H1 (cell line): Measurements from ENCODE around the gene NOS2. TPM values are rescaled to one million over a fixed set of nuclear protein-coding genes. Genes with fewer than 3 reads are reported as not detected.

Source experiments
- CTCF ChIA-PET: fragments of 300-600 bp; sonication (Branson Sonifier 250); formaldehyde crosslinking; loops from one replicate; lab custom pipeline; 2021; ENCODE audit not compliant: partially characterized antibody; lab: Charles Lee
- POLR2A ChIA-PET: fragments of 300-600 bp; sonication (Branson Sonifier 250); formaldehyde crosslinking; loops from one replicate; lab custom pipeline; 2021; ENCODE audit warnings: inconsistent platforms; ENCODE audit not compliant: partially characterized antibody; lab: Charles Lee
- DNase-seq, 2 experiments: peaks; one replicate each; pipeline versions ENCODE4 v3.0.0 to v3.0.0-alpha.2; 2010 to 2022; ENCODE audit warnings: low spot score in 2 of 2, low read depth in 1 of 2, mixed read lengths in 1 of 2
- FAIRE-seq: peaks from 2 replicates; lab custom pipeline; 2011; peaks lifted over from hg19 to GRCh38; lab: Jason Lieb, UNC
- H2AFZ ChIP-seq: 2 replicates; pipeline ENCODE4 v1.8.1; 2012; ENCODE audit warnings: low read length, inconsistent platforms
- H2AK5ac ChIP-seq: 2 replicates; pipeline ENCODE4 v1.6.1; 2013; ENCODE audit warnings: low read depth, low read length
- H2BK120ac ChIP-seq: replicated peaks from 2 replicates; pipeline ENCODE3; 2013; ENCODE audit warnings: low read depth, low read length, inconsistent platforms
- H2BK12ac ChIP-seq: 2 replicates; pipeline ENCODE4 v1.6.1; 2013; ENCODE audit warnings: low read depth, low read length
- H2BK15ac ChIP-seq: 2 replicates; pipeline ENCODE4 v1.6.1; 2013; ENCODE audit warnings: low read length
- H2BK20ac ChIP-seq: 2 replicates; pipeline ENCODE4 v1.6.1; 2013; ENCODE audit warnings: low read length
- H2BK5ac ChIP-seq: 2 replicates; pipeline ENCODE4 v1.6.1; 2013; ENCODE audit warnings: low read depth, low read length
- H3K14ac ChIP-seq: 2 replicates; pipeline ENCODE4 v1.6.1; 2013; ENCODE audit warnings: inconsistent platforms; ENCODE audit not compliant: insufficient read length
- H3K18ac ChIP-seq: 2 replicates; pipeline ENCODE4 v1.6.1; 2013; ENCODE audit warnings: low read length; ENCODE audit errors: extremely low read depth
- H3K23ac ChIP-seq: 2 replicates; pipeline ENCODE4 v1.6.1; 2013; ENCODE audit warnings: inconsistent platforms; ENCODE audit not compliant: insufficient read length
- H3K23me2 ChIP-seq: 2 replicates; pipeline ENCODE4 v1.6.1; 2013; ENCODE audit warnings: low read depth, low read length
- H3K27ac ChIP-seq: 2 replicates; pipeline ENCODE4 v1.6.1; 2011; ENCODE audit warnings: low read depth, low read length, inconsistent platforms
- H3K27me3 ChIP-seq, 4 experiments: replicated peaks in 1 of 4; 1 replicate in 1 of 4; 2 replicates in 3 of 4; pipeline versions ENCODE4 v1.6.1 to v1.8.1; 2011 to 2013; ENCODE audit warnings: low read length in 3 of 4, mild to moderate bottlenecking in 3 of 4, inconsistent platforms in 2 of 4, mixed read lengths in 2 of 4, moderate library complexity in 1 of 4; ENCODE audit not compliant: control insufficient read depth in 3 of 4, insufficient read depth in 3 of 4; ENCODE audit errors: extremely low read depth in 1 of 4
- H3K36me3 ChIP-seq, 4 experiments: 2 replicates each; pipeline versions ENCODE4 v1.6.1 to v1.8.1; 2011 to 2013; ENCODE audit warnings: mild to moderate bottlenecking in 4 of 4, low read length in 3 of 4, moderate library complexity in 2 of 4, control low read depth in 1 of 4, inconsistent platforms in 1 of 4; ENCODE audit not compliant: insufficient read depth in 4 of 4, control insufficient read depth in 2 of 4
- H3K4ac ChIP-seq: replicated peaks from 2 replicates; pipeline ENCODE3; 2013; ENCODE audit warnings: low read length, low read depth, mixed read lengths, inconsistent platforms; ENCODE audit not compliant: insufficient read length
- H3K4me1 ChIP-seq, 4 experiments: replicated peaks in 1 of 4; 1 replicate in 1 of 4; 2 replicates in 3 of 4; pipeline versions ENCODE4 v1.6.1 to v1.8.1; 2011 to 2013; ENCODE audit warnings: low read length in 3 of 4, inconsistent platforms in 2 of 4, mixed read lengths in 1 of 4; ENCODE audit not compliant: insufficient read depth in 4 of 4, control insufficient read depth in 3 of 4
- H3K4me2 ChIP-seq, 2 experiments: 2 replicates each; pipeline versions ENCODE4 v1.6.1 to v1.8.1; 2011 to 2013; ENCODE audit warnings: low read depth in 2 of 2, low read length in 2 of 2, control low read depth in 1 of 2, inconsistent platforms in 1 of 2, mild to moderate bottlenecking in 1 of 2; ENCODE audit not compliant: insufficient read depth in 1 of 2
- H3K4me3 ChIP-seq, 4 experiments: fragments of 200-600, 300-600 bp in 1 of 4; sonication (generic), shearing (Covaris generic), sonication (Bioruptor Twin) in 1 of 4; 2 replicates each; pipeline versions ENCODE4 v1.5.1 to v1.8.1; 2011 to 2016; ENCODE audit warnings: low read length in 4 of 4, low read depth in 3 of 4, control low read depth in 2 of 4, inconsistent platforms in 2 of 4, mild to moderate bottlenecking in 2 of 4, mixed read lengths in 1 of 4, moderate library complexity in 1 of 4; ENCODE audit not compliant: insufficient read depth in 2 of 4; ENCODE audit errors: extremely low read depth in 1 of 4
- H3K56ac ChIP-seq: replicated peaks from 2 replicates; pipeline ENCODE3; 2013; ENCODE audit warnings: low read depth, mild to moderate bottlenecking, mixed read lengths, low read length, inconsistent platforms; ENCODE audit not compliant: insufficient read length
- H3K79me1 ChIP-seq: 2 replicates; pipeline ENCODE4 v1.6.1; 2013; ENCODE audit warnings: low read depth, low read length, control low read depth
- H3K79me2 ChIP-seq, 2 experiments: 2 replicates each; pipeline versions ENCODE4 v1.6.1 to v1.8.1; 2012 to 2013; ENCODE audit warnings: low read length in 2 of 2, mild to moderate bottlenecking in 2 of 2, inconsistent platforms in 1 of 2; ENCODE audit not compliant: insufficient read depth in 2 of 2, control insufficient read depth in 1 of 2
- H3K9ac ChIP-seq, 4 experiments: replicated peaks in 1 of 4; 1 replicate in 1 of 4; 2 replicates in 3 of 4; pipeline versions ENCODE4 v1.6.1 to v1.8.1; 2011 to 2013; ENCODE audit warnings: low read depth in 3 of 4, low read length in 3 of 4, control low read depth in 2 of 4, mild to moderate bottlenecking in 2 of 4, moderate library complexity in 2 of 4, inconsistent platforms in 1 of 4; ENCODE audit errors: extremely low read depth in 1 of 4
- H3K9me3 ChIP-seq, 2 experiments: 2 replicates each; pipeline versions ENCODE4 v1.6.1 to v1.8.1; 2012 to 2013; ENCODE audit warnings: mild to moderate bottlenecking in 2 of 2, moderate library complexity in 2 of 2, control low read depth in 1 of 2, inconsistent platforms in 1 of 2, low read depth in 1 of 2, low read length in 1 of 2, mixed read lengths in 1 of 2; ENCODE audit not compliant: insufficient read depth in 2 of 2
- H4K20me1 ChIP-seq, 2 experiments: replicated peaks in 1 of 2; 2 replicates each; pipeline versions ENCODE3 to v1.8.1; 2011 to 2013; ENCODE audit warnings: inconsistent platforms in 2 of 2, low read length in 2 of 2, mild to moderate bottlenecking in 1 of 2; ENCODE audit not compliant: insufficient read depth in 2 of 2, control insufficient read depth in 1 of 2
- H4K5ac ChIP-seq: 2 replicates; pipeline ENCODE4 v1.6.1; 2013; ENCODE audit warnings: low read length, low read depth, mixed read lengths, inconsistent platforms; ENCODE audit not compliant: insufficient read length
- H4K8ac ChIP-seq: 2 replicates; pipeline ENCODE4 v1.8.0; 2013; ENCODE audit warnings: mild to moderate bottlenecking, moderate library complexity, low read length, inconsistent platforms; ENCODE audit not compliant: insufficient read depth; ENCODE audit errors: extremely low read depth
- H4K91ac ChIP-seq: replicated peaks from 2 replicates; pipeline ENCODE3; 2013; ENCODE audit warnings: low read length, mixed read lengths, inconsistent platforms; ENCODE audit not compliant: insufficient read length
- HDAC2 ChIP-seq, 2 experiments: fragments of 300-600 bp in 1 of 2; sonication (generic) in 1 of 2; IDR thresholded peaks; 2 replicates each; pipeline ENCODE4 v1.6.1; 2011 to 2012; ENCODE audit warnings: low read depth in 2 of 2, low read length in 2 of 2, mild to moderate bottlenecking in 2 of 2, moderate library complexity in 2 of 2, borderline replicate concordance in 1 of 2, inconsistent platforms in 1 of 2
- NANOG ChIP-seq: IDR thresholded peaks from 2 replicates; pipeline ENCODE4 v1.6.1; 2011; ENCODE audit warnings: low read length, low read depth, mild to moderate bottlenecking, inconsistent platforms; ENCODE audit not compliant: insufficient read depth, poor library complexity, severe bottlenecking
- WGBS, 2 experiments: shearing (Covaris generic) in 1 of 2; methylation state at CpG; one replicate each; pipeline versions ENCODE4 v1.1.6 to v1.1.7; 2013 to 2015; ENCODE audit warnings: low lambda C conversion rate in 2 of 2, mixed read lengths in 2 of 2, inconsistent platforms in 1 of 2, low coverage in 1 of 2, missing lambda C conversion rate in 1 of 2; ENCODE audit not compliant: insufficient replicate concordance in 2 of 2, insufficient coverage in 1 of 2, insufficient read length in 1 of 2; ENCODE audit errors: extremely low coverage in 1 of 2, missing lambda C conversion rate in 1 of 2; 5-methylcytosine and 5-hydroxymethylcytosine counted together
- polyA plus RNA-seq, 7 experiments: library from polyadenylated mRNA; depleted of rRNA in 3 of 7; stranded (reverse) in 5 of 7; unstranded in 2 of 7; fragments of >200 nt in 5 of 7; fragments of 200-250 nt in 2 of 7; gene quantifications; 1 replicate in 5 of 7; 2 replicates in 1 of 7; 4 replicates in 1 of 7; pipeline versions ENCODE4 v1.2.1 to v1.2.3, GENCODE V29; 2011 to 2013; ENCODE audit warnings: missing spikeins in 2 of 7, mixed read lengths in 2 of 7
- total RNA-seq: library from RNA; stranded (reverse); fragmentation: NEBNext Ultra II Directional; extraction: Animal tissue kit (Norgen Biotek cat#: 25700); gene quantifications from 2 replicates; pipeline ENCODE4 v1.2.1, GENCODE V29; 2021

The NOS2 gene
- total and polyA plus RNA-seq, 2 of the 8 experiments (the other 6 are each of a cell fraction or from before 2014, with no cell fraction given), result 1.0 to 1.9 TPM

DNA sequence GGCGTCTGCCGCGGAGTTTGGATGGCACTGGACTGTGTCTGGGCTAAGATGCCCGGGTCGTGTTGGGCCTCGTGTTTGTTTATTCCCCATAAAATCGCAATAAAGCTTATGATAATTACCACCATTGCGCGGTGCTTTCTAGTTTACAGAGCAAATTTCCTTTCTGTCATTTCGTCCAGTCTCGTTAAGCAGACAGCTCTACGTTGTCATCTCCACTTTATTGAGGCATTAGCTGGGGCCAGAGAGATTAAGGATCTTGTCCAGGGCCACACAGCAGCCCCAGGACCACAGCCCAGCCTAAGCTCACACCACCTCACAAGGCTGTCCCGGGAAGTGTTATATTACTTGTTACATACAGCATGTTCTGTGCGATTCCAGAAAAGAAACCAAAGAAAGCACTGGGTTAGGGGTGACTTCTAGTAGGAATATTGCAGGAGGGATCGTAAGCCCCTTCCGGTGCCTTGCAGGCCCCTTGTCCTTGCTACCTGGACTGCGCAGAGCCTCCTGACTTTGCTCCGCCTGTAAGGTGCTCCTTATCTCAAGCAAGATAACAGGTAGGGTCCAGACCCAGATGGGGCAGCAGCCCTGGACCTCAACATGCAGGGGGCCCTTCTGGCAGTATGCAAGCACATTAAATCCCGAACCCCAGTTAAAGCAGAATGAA is 6.3 kb downstream of the NOS2 start:
- no peak overlapping the region for H4K5ac ChIP-seq
- no peak for DNase-seq
- no peak overlapping the region for H2BK120ac ChIP-seq
- no peak overlapping the region for H2BK20ac ChIP-seq
- H4K20me1 ChIP-seq, result no peaks in the 10 kb centered on the region
- no peak overlapping the region for H3K27ac ChIP-seq
- H3K4me2 ChIP-seq, result peak overlapping the region; percentile 73 to 82
- peak overlapping the region; percentile 25 for H4K91ac ChIP-seq
- CTCF ChIA-PET, result interaction anchor here (0.6 to 6.2 kb wide), 6 partner anchors 11 to 169 kb away, joined by 3 to 41 read pairs (median 5); no protein-coding TSS in a partner anchor
- peaks cover 0 to 24% (median 19%) of the 10 kb centered on the region in 4 experiments; a peak in 6 of 7 replicates for H3K27me3 ChIP-seq
- no peaks in the 10 kb centered on the region for H3K79me1 ChIP-seq
- FAIRE-seq, result no peak
- peaks cover 0 to 3% (median 1%) of the 10 kb centered on the region in 4 experiments; a peak in 3 of 7 replicates for H3K4me1 ChIP-seq
- H2BK12ac ChIP-seq, result no peak overlapping the region; the same call in 1 of the 2 replicates
- H2BK15ac ChIP-seq, result no peak overlapping the region
- peak overlapping the region in 1 of 4 experiments; percentile 64; a peak in 1 of 7 replicates for H3K9ac ChIP-seq
- no peak overlapping the region for H4K8ac ChIP-seq
- H3K4me3 ChIP-seq, result peak overlapping the region; percentile 36 to 60 (median 41)
- H3K79me2 ChIP-seq, result no peaks in the 10 kb centered on the region
- H2BK5ac ChIP-seq, result no peak overlapping the region
- H3K9me3 ChIP-seq, result no peaks in the 10 kb centered on the region
- no peak overlapping the region for H2AK5ac ChIP-seq
- WGBS, 2 experiments, result 48% methylated on average over 19 of the region's 19 CpGs; no CpG with 5 or more reads in 1 of the 2 experiments
- peak overlapping the region; percentile 56; the same call in 1 of the 2 replicates for H2AFZ ChIP-seq
- H3K4ac ChIP-seq, result no peak overlapping the region
- 0 out of 2 replicates have a peak overlapping the region, but pooled peaks have one; percentile 7 for H3K18ac ChIP-seq
- no peak overlapping the region for H3K56ac ChIP-seq
- H3K14ac ChIP-seq, result no peak overlapping the region
- POLR2A ChIA-PET, result interaction anchor here (1.4 kb wide), 1 partner anchor 85 kb away, joined by 4 read pairs; no protein-coding TSS in a partner anchor
- no peak overlapping the region for H3K23ac ChIP-seq
- TF ChIP-seq NANOG (no peak), HDAC2 (IDR thresholded peaks at IDR 0.05; ENCODE audit: borderline replicate concordance in 1 of 2, low read depth in 2 of 2, low read length in 2 of 2) (no peak)
- H3K23me2 ChIP-seq, result peaks cover 7% of the 10 kb centered on the region; the same call in 1 of the 2 replicates
- H3K36me3 ChIP-seq, result no peaks in the 10 kb centered on the region
